ENCODE results near the gene UBE2N. TPM values are rescaled to one million over a fixed set of nuclear protein-coding genes. Genes with fewer than 3 reads are reported as not detected.

UBE2N gene
- total and polyA plus RNA-seq, 10 of the 15 experiments (the other 5 are each of a cell fraction or from before 2014, with no cell fraction given): 243 to 945 (median 443) TPM

- ChIA-PET SMC1A (ENCODE audit: uncharacterized antibody, unreplicated experiment) (interaction anchor here (2.4 to 2.7 kb wide), 3 partner anchors 11 to 229 kb away, joined by 7 to 12 read pairs (median 9); no protein-coding TSS in a partner anchor), CTCF (interaction anchor here (1.0 to 1.3 kb wide), 2 partner anchors 115 to 266 kb away, joined by 3 to 4 read pairs; no protein-coding TSS in a partner anchor), RAD21 (ENCODE audit: unreplicated experiment) (interaction anchor here (1.0 to 3.1 kb wide), 2 partner anchors 9 to 378 kb away, joined by 3 to 22 read pairs; no protein-coding TSS in a partner anchor), POLR2A (interaction anchor here (0.7 kb wide), 1 partner anchor 435 kb away, joined by 3 read pairs; no protein-coding TSS in a partner anchor)
- H3K79me2 ChIP-seq (ENCODE audit: control insufficient read depth, insufficient read depth, low read length): no peaks in the 10 kb centered on the region
- H3K9ac ChIP-seq (ENCODE audit: control insufficient read depth, insufficient read depth, low read length): no peak overlapping the region
- H3K9me3 ChIP-seq (replicated peaks; ENCODE audit: control insufficient read depth, insufficient read depth, low read length): no peaks in the 10 kb centered on the region
- no peak for ATAC-seq
- no peak overlapping the region for H3K27ac ChIP-seq (ENCODE audit: control insufficient read depth, insufficient read depth)
- no peak overlapping the region for H2AFZ ChIP-seq (ENCODE audit: control insufficient read depth, low read depth, low read length)
- no peak overlapping the region for H3K4me2 ChIP-seq (ENCODE audit: control insufficient read depth, insufficient read depth)
- TF ChIP-seq NR2F1 (conservative IDR thresholded peaks at IDR 0.05) (no peak), YBX1 (IDR thresholded peaks at IDR 0.05) (no peak), ZNF384 (IDR thresholded peaks at IDR 0.05; ENCODE audit: borderline replicate concordance, low read depth, low read length) (no peak), NFYA (IDR thresholded peaks at IDR 0.05; ENCODE audit: borderline replicate concordance, low read depth, low read length) (no peak), NR2C2 (IDR thresholded peaks at IDR 0.05; ENCODE audit: borderline replicate concordance, control insufficient read depth, insufficient read length, low read depth) (no peak), ZBTB4 (CRISPR knock-in tag; IDR thresholded peaks at IDR 0.05) (no peak), POLR2AphosphoS5 (IDR thresholded peaks at IDR 0.05; ENCODE audit: low read length) (no peak), BHLHE40 (IDR thresholded peaks at IDR 0.05; ENCODE audit: borderline replicate concordance in 1 of 2, low read depth in 2 of 2, low read length in 1 of 2) (no peak), KLF5 (IDR thresholded peaks at IDR 0.05; ENCODE audit: partially characterized antibody) (no peak), SRF (IDR thresholded peaks at IDR 0.05; ENCODE audit: low read depth in 2 of 2, low read length in 2 of 2) (no peak), RAD21 (IDR thresholded peaks at IDR 0.05; ENCODE audit: insufficient read depth, low read depth, low read length) (no peak), CEBPZ (IDR thresholded peaks at IDR 0.05; ENCODE audit: low read depth, low read length) (no peak), JUND (IDR thresholded peaks at IDR 0.05; ENCODE audit: low read depth, low read length) (no peak), CHD1 (IDR thresholded peaks at IDR 0.05; ENCODE audit: low read depth, low read length) (no peak), STAT1 (conservative IDR thresholded peaks at IDR 0.05) (no peak), SREBF1 (IDR thresholded peaks at IDR 0.05; ENCODE audit: low read length) (no peak)
- TF ChIP-seq, protein P1, sequence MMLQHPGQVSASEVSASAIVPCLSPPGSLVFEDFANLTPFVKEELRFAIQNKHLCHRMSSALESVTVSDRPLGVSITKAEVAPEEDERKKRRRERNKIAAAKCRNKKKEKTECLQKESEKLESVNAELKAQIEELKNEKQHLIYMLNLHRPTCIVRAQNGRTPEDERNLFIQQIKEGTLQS (IDR thresholded peaks at IDR 0.05; ENCODE audit: borderline replicate concordance, extremely low read depth, low read depth, low read length): no peak
- in situ Hi-C loops (cut with MboI): no loop called here
- no peak for FAIRE-seq
- H3K4me1 ChIP-seq (ENCODE audit: control insufficient read depth, insufficient read depth, low read length): peaks cover 13% of the 10 kb centered on the region
- H3K36me3 ChIP-seq (ENCODE audit: control insufficient read depth in 2 of 2, insufficient read depth in 2 of 2, low read length in 1 of 2): no peaks in the 10 kb centered on the region
- no peak for DNase-seq (ENCODE audit: low read depth, low spot score)
- no peak overlapping the region for H3K4me3 ChIP-seq
- H4K20me1 ChIP-seq (ENCODE audit: control insufficient read depth, insufficient read depth): no peaks in the 10 kb centered on the region
- no TSS peak for BruUV-seq (replicated peaks)
- H3K27me3 ChIP-seq (replicated peaks in 1 of 2; ENCODE audit: control insufficient read depth in 2 of 2, insufficient read depth in 2 of 2, low read length in 1 of 2): no peaks in the 10 kb centered on the region
- 90% methylated on average over 7 of the region's 7 CpGs for WGBS (ENCODE audit: insufficient coverage, insufficient replicate concordance, low lambda C conversion rate, missing lambda C conversion rate)
- intact Hi-C loops (cut with micrococcal nuclease; ENCODE audit: unreplicated experiment): no loop called here
Measured at GRCh38 chr12:93365616-93366405, 75.9 kb downstream of the UBE2N start.
